Endodermal cell (in vitro differentiated cells): ENCODE measurements around the gene KLK1. TPM values are rescaled to one million over a fixed set of nuclear protein-coding genes. Genes with fewer than 3 reads are reported as not detected.

Experiments
- DNase-seq: peaks from one replicate; pipeline ENCODE4 v3.0.0-alpha.2; 2017
- H3K27ac ChIP-seq: 2 replicates; pipeline ENCODE4 v1.5.1; 2013; ENCODE audit warnings: mild to moderate bottlenecking, low read depth, low read length, moderate library complexity
- H3K27me3 ChIP-seq: 2 replicates; pipeline ENCODE4 v1.6.1; 2013; ENCODE audit warnings: mild to moderate bottlenecking, low read length, moderate library complexity; ENCODE audit not compliant: insufficient read depth, control insufficient read depth, poor library complexity, severe bottlenecking
- H3K36me3 ChIP-seq: 2 replicates; pipeline ENCODE4 v1.7.0; 2013; ENCODE audit warnings: mild to moderate bottlenecking, low read length, moderate library complexity; ENCODE audit not compliant: control insufficient read depth, insufficient read depth
- H3K4me1 ChIP-seq: one replicate; pipeline ENCODE4 v1.7.0; 2013; ENCODE audit warnings: low read length; ENCODE audit not compliant: control insufficient read depth, insufficient read depth
- H3K4me3 ChIP-seq: 2 replicates; pipeline ENCODE4 v1.5.1; 2013; ENCODE audit warnings: mild to moderate bottlenecking, low read length, moderate library complexity
- H3K9ac ChIP-seq: 2 replicates; pipeline ENCODE4 v1.6.1; 2013; ENCODE audit warnings: mild to moderate bottlenecking, low read length, moderate library complexity; ENCODE audit not compliant: poor library complexity, severe bottlenecking; ENCODE audit errors: extremely low read depth
- H3K9me3 ChIP-seq: 2 replicates; pipeline ENCODE4 v1.6.1; 2013; ENCODE audit warnings: mild to moderate bottlenecking, low read length, moderate library complexity; ENCODE audit not compliant: control insufficient read depth
- H3K27ac Mint-ChIP-seq: 2 replicates; pipeline ENCODE4 v1.8.0; 2020; ENCODE audit warnings: mixed read lengths
- H3K27me3 Mint-ChIP-seq: 2 replicates; pipeline ENCODE4 v1.8.0; 2021; ENCODE audit warnings: mild to moderate bottlenecking, mixed read lengths; ENCODE audit not compliant: insufficient read depth
- H3K36me3 Mint-ChIP-seq: 2 replicates; pipeline ENCODE4 v1.8.0; 2020; ENCODE audit warnings: low read depth, mixed read lengths
- H3K4me1 Mint-ChIP-seq: 2 replicates; pipeline ENCODE4 v1.8.0; 2020; ENCODE audit warnings: mixed read lengths
- H3K4me3 Mint-ChIP-seq: 2 replicates; pipeline ENCODE4 v1.8.0; 2020; ENCODE audit warnings: mild to moderate bottlenecking, moderate library complexity, mixed read lengths
- H3K9me3 Mint-ChIP-seq: 2 replicates; pipeline ENCODE4 v1.8.0; 2020; ENCODE audit warnings: mild to moderate bottlenecking, mixed read lengths
- WGBS, 2 experiments: methylation state at CpG; one replicate each; pipeline versions ENCODE4 v1.1.5 to v1.1.7; 2013; ENCODE audit warnings: missing lambda C conversion rate in 2 of 2, mixed read lengths in 1 of 2; ENCODE audit not compliant: insufficient coverage in 1 of 2, insufficient read length in 1 of 2; 5-methylcytosine and 5-hydroxymethylcytosine counted together
- total RNA-seq, 2 donors: library from RNA; stranded (reverse); fragmentation: NEBNext Ultra II Directional in 1 of 2; extraction: Animal tissue kit (Norgen Biotek cat#: 25700) in 1 of 2; gene quantifications; 2 replicates in 1 of 2; 3 replicates in 1 of 2; pipeline ENCODE4 v1.2.1, GENCODE V29; 2021
- TF ChIP-seq, protein P1 (sequence below): fragments of 200-600 bp; sonication (generic); conservative IDR thresholded peaks from 2 replicates; pipeline ENCODE4 v1.5.0; 2021; ENCODE audit warnings: antibody characterized with exemption, mild to moderate bottlenecking

The KLK1 gene
- total RNA-seq, 2 donors from 2014 or later: 0.75 to 0.82 TPM

DNA sequence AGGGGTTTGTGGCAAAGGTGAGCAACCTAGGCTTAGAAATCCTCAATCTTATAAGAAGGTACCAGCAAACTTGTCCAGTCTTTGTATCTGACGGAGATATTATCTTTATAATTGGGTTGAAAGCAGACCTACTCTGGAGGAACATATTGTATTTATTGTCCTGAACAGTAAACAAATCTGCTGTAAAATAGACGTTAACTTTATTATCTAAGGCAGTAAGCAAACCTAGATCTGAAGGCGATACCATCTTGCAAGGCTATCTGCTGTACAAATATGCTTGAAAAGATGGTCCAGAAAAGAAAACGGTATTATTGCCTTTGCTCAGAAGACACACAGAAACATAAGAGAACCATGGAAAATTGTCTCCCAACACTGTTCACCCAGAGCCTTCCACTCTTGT lies 45.9 kb upstream of the KLK1 start:
- Mint-ChIP-seq H3K36me3 (no peaks in the 10 kb centered on the region), H3K9me3 (no peaks in the 10 kb centered on the region), H3K4me3 (no peak overlapping the region), H3K27me3 (peaks cover 81% of the 10 kb centered on the region), H3K4me1 (no peaks in the 10 kb centered on the region), H3K27ac (no peak overlapping the region)
- Histone ChIP-seq H3K4me3 (no peak overlapping the region), H3K36me3 (no peaks in the 10 kb centered on the region), H3K9me3 (no peaks in the 10 kb centered on the region), H3K9ac (no peak overlapping the region), H3K27me3 (no peaks in the 10 kb centered on the region), H3K27ac (no peak overlapping the region), H3K4me1 (no peaks in the 10 kb centered on the region)
- TF ChIP-seq, protein P1, sequence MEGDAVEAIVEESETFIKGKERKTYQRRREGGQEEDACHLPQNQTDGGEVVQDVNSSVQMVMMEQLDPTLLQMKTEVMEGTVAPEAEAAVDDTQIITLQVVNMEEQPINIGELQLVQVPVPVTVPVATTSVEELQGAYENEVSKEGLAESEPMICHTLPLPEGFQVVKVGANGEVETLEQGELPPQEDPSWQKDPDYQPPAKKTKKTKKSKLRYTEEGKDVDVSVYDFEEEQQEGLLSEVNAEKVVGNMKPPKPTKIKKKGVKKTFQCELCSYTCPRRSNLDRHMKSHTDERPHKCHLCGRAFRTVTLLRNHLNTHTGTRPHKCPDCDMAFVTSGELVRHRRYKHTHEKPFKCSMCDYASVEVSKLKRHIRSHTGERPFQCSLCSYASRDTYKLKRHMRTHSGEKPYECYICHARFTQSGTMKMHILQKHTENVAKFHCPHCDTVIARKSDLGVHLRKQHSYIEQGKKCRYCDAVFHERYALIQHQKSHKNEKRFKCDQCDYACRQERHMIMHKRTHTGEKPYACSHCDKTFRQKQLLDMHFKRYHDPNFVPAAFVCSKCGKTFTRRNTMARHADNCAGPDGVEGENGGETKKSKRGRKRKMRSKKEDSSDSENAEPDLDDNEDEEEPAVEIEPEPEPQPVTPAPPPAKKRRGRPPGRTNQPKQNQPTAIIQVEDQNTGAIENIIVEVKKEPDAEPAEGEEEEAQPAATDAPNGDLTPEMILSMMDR: no peak
- DNase-seq: no peak
- WGBS, 2 experiments: 78 to 79% methylated on average over 3 to 4 of the region's 4 CpGs

DNA sequence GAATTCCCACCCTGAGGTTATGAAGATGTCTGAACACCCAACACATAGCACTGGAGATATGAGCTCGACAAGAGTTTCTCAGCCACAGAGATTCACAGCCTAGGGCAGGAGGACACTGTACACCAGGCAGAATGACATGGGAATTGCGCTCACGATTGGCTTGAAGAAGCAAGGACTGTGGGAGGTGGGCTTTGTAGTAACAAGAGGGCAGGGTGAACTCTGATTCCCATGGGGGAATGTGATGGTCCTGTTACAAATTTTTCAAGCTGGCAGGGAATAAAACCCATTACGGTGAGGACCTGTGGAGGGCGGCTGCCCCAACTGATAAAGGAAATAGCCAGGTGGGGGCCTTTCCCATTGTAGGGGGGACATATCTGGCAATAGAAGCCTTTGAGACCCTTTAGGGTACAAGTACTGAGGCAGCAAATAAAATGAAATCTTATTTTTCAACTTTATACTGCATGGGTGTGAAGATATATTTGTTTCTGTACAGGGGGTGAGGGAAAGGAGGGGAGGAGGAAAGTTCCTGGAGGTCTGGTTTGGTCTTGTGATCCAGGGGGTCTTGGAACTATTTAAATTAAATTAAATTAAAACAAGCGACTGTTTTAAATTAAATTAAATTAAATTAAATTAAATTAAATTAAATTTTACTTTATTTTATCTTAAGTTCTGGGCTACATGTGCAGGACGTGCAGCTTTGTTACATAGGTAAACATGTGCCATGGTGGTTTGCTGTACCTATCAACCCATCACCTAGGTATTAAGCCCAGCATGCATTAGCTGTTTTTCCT lies 38.1 kb upstream of the KLK1 start:
- Mint-ChIP-seq H3K27ac (no peak overlapping the region), H3K9me3 (no peaks in the 10 kb centered on the region), H3K4me3 (no peak overlapping the region), H3K36me3 (no peaks in the 10 kb centered on the region), H3K4me1 (no peaks in the 10 kb centered on the region), H3K27me3 (peaks cover 77% of the 10 kb centered on the region)
- TF ChIP-seq, protein P1: no peak
- Histone ChIP-seq H3K9me3 (peaks cover 6% of the 10 kb centered on the region), H3K27ac (no peak overlapping the region), H3K27me3 (no peaks in the 10 kb centered on the region), H3K4me3 (no peak overlapping the region), H3K36me3 (no peaks in the 10 kb centered on the region), H3K4me1 (no peaks in the 10 kb centered on the region), H3K9ac (no peak overlapping the region)
- no peak for DNase-seq
- WGBS, 2 experiments: 74 to 79% methylated on average over 5 to 6 of the region's 7 CpGs

DNA sequence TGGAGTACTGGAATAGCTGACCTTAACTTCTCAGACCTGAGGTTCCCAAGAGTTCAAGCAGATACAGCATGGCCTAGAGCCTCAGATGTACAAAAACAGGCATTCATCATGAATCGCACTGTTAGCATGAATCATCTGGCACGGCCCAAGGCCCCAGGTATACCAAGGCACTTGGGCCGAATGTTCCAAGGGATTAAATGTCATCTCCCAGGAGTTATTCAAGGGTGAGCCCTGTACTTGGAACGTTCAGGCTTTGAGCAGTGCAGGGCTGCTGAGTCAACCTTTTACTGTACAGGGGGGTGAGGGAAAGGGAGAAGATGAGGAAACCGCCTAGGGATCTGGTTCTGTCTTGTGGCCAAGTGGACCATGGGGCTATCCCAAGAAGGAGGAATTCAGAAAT lies 37.4 kb upstream of the KLK1 start:
- H3K4me1 Mint-ChIP-seq: no peaks in the 10 kb centered on the region
- WGBS, 2 experiments: 66 to 68% methylated on average over 4 to 5 of the region's 5 CpGs
- no peaks in the 10 kb centered on the region for H3K9me3 Mint-ChIP-seq
- Histone ChIP-seq H3K4me3 (no peak overlapping the region), H3K9me3 (peaks cover 6% of the 10 kb centered on the region), H3K9ac (no peak overlapping the region), H3K4me1 (no peaks in the 10 kb centered on the region), H3K36me3 (no peaks in the 10 kb centered on the region), H3K27ac (no peak overlapping the region), H3K27me3 (no peaks in the 10 kb centered on the region)
- no peak overlapping the region for H3K4me3 Mint-ChIP-seq
- peaks cover 77% of the 10 kb centered on the region for H3K27me3 Mint-ChIP-seq
- H3K27ac Mint-ChIP-seq: no peak overlapping the region
- TF ChIP-seq, protein P1: no peak
- no peak for DNase-seq
- no peaks in the 10 kb centered on the region for H3K36me3 Mint-ChIP-seq
